ENCODE data around the gene ITPK1.

- TF ChIP-seq EZH2 (IDR thresholded peaks at IDR 0.05; ENCODE audit: insufficient read depth, poor library complexity, severe bottlenecking) (no peak), EZH2phosphoT487 (IDR thresholded peaks at IDR 0.05; ENCODE audit: insufficient read depth, low read depth) (no peak)
Observed at GRCh38 chr14:93090826-93091555, 24.7 kb downstream of the ITPK1 start.

All from GM23248 (cell line).